Fibroblast of peridontal ligament (primary cell): ENCODE measurements around the gene ACTL10.
A peak's percentile ranks its signal among the peaks of the same experiment; 100 is the strongest.

Experiments used
- DNase-seq: peaks from one replicate; pipeline ENCODE4 v3.0.0-alpha.2; 2010; ENCODE audit errors: extremely low read depth

Gene ACTL10

GRCh38 chr20:33664085-33664761, 2.5 kb upstream of the ACTL10 start:
- no peak for DNase-seq

- no peak for DNase-seq
Observed at GRCh38 chr20:33664762-33665144, 2.0 kb upstream of the ACTL10 start.

GRCh38 chr20:33667245-33667675, 517 bp downstream of the ACTL10 start:
- no peak for DNase-seq

- DNase-seq = peak; percentile 61
Observed at GRCh38 chr20:33667676-33668465, 1.1 kb downstream of the ACTL10 start.

GRCh38 chr20:33668466-33669155, 1.9 kb downstream of the ACTL10 start:
- DNase-seq = no peak

- DNase-seq = no peak
Observed at GRCh38 chr20:33669224-33669623, 2.5 kb downstream of the ACTL10 start.

GRCh38 chr20:33669873-33670640, 3.3 kb downstream of the ACTL10 start:
- DNase-seq = no peak

GRCh38 chr20:33670715-33671499, 4.2 kb downstream of the ACTL10 start:
- no peak for DNase-seq

GRCh38 chr20:33671573-33672288, 5.0 kb downstream of the ACTL10 start:
- no peak for DNase-seq

- DNase-seq = no peak
Observed at GRCh38 chr20:33672426-33673113, 5.8 kb downstream of the ACTL10 start.

- no peak for DNase-seq
Observed at GRCh38 chr20:33673114-33673409, 6.3 kb downstream of the ACTL10 start.

- no peak for DNase-seq
Observed at GRCh38 chr20:33673410-33674293, 6.9 kb downstream of the ACTL10 start.

GRCh38 chr20:33674294-33675135, 7.8 kb downstream of the ACTL10 start, which contains the start of gene NECAB3:
Gene NECAB3, minus strand, starts transcription at chr20:33674428. Its CDS starts 76 bp downstream, at chr20:33674352.
- DNase-seq = peak; percentile 46

GRCh38 chr20:33675136-33675959, 8.6 kb downstream of the ACTL10 start:
- DNase-seq = peak; percentile 48

- DNase-seq = no peak
Observed at GRCh38 chr20:33676121-33676520, 9.4 kb downstream of the ACTL10 start.

- DNase-seq = no peak
Observed at GRCh38 chr20:33676652-33677645, 10.2 kb downstream of the ACTL10 start.
